HEK293 (cell line): Measurements from ENCODE around the gene ZNF629.

Experiments
- HOXA7 ChIP-seq: sonication (generic); formaldehyde crosslinking; IDR thresholded peaks from 2 replicates; pipeline ENCODE4 v1.8.1; 2022; ENCODE audit warnings: missing genetic modification reagents, borderline replicate concordance
- HOXD13 ChIP-seq: sonication (generic); formaldehyde crosslinking; IDR thresholded peaks from 2 replicates; pipeline ENCODE4 v1.8.0; 2022; ENCODE audit warnings: missing genetic modification reagents, borderline replicate concordance
- KLF1 ChIP-seq: fragments of 450-650 bp; formaldehyde crosslinking; IDR thresholded peaks from 2 replicates; pipeline ENCODE4 v1.5.1; 2016; ENCODE audit warnings: missing biosample characterization, missing genetic modification characterization
- OVOL3 ChIP-seq: fragments of 450-650 bp; formaldehyde crosslinking; IDR thresholded peaks from 2 replicates; pipeline ENCODE4 v1.5.1; 2016; ENCODE audit warnings: missing biosample characterization, missing genetic modification characterization
- SCRT1 ChIP-seq: fragments of 450-650 bp; formaldehyde crosslinking; IDR thresholded peaks from 2 replicates; pipeline ENCODE4 v1.5.1; 2016; ENCODE audit warnings: missing biosample characterization, missing genetic modification characterization, borderline replicate concordance
- SETDB1 ChIP-seq: IDR thresholded peaks from one replicate; pipeline ENCODE4 v1.6.1; 2017; ENCODE audit warnings: mild to moderate bottlenecking, low read length, moderate library complexity, mixed read lengths; ENCODE audit not compliant: insufficient read length
- SP2 ChIP-seq: fragments of 450-650 bp; formaldehyde crosslinking; IDR thresholded peaks from 2 replicates; pipeline ENCODE4 v1.5.1; 2016; ENCODE audit warnings: missing biosample characterization, missing genetic modification characterization
- SP7 ChIP-seq: fragments of 450-650 bp; formaldehyde crosslinking; IDR thresholded peaks from 2 replicates; pipeline ENCODE4 v1.5.1; 2016; ENCODE audit warnings: missing biosample characterization, missing genetic modification characterization
- ZBTB17 ChIP-seq: fragments of 450-650 bp; formaldehyde crosslinking; IDR thresholded peaks from 2 replicates; pipeline ENCODE4 v1.5.1; 2016; ENCODE audit warnings: missing biosample characterization, missing genetic modification characterization
- ZFP37 ChIP-seq: fragments of 450-650 bp; formaldehyde crosslinking; IDR thresholded peaks from 2 replicates; pipeline ENCODE4 v1.5.1; 2016; ENCODE audit warnings: missing biosample characterization, missing genetic modification characterization
- ZNF221 ChIP-seq: fragments of 450-650 bp; formaldehyde crosslinking; IDR thresholded peaks from 2 replicates; pipeline ENCODE4 v1.5.1; 2017; ENCODE audit warnings: missing biosample characterization, missing genetic modification characterization, borderline replicate concordance
- ZNF24 ChIP-seq: fragments of 450-650 bp; formaldehyde crosslinking; IDR thresholded peaks from 2 replicates; pipeline ENCODE4 v1.5.1; 2016; ENCODE audit warnings: missing biosample characterization, missing genetic modification characterization
- ZNF292 ChIP-seq: fragments of 450-650 bp; formaldehyde crosslinking; IDR thresholded peaks from 2 replicates; pipeline ENCODE4 v1.5.1; 2016; ENCODE audit warnings: low read depth, missing biosample characterization, missing genetic modification characterization, borderline replicate concordance
- ZNF302 ChIP-seq: fragments of 450-650 bp; formaldehyde crosslinking; IDR thresholded peaks from 2 replicates; pipeline ENCODE4 v1.5.1; 2016; ENCODE audit warnings: missing biosample characterization, missing genetic modification characterization, low read depth
- ZNF391 ChIP-seq: fragments of 450-650 bp; formaldehyde crosslinking; IDR thresholded peaks from 2 replicates; pipeline ENCODE4 v1.5.1; 2016; ENCODE audit warnings: low read depth, missing biosample characterization, missing genetic modification characterization, borderline replicate concordance
- ZNF529 ChIP-seq: fragments of 450-650 bp; formaldehyde crosslinking; IDR thresholded peaks from 2 replicates; pipeline ENCODE4 v1.5.1; 2017; ENCODE audit warnings: missing genetic modification characterization, missing biosample characterization; ENCODE audit not compliant: insufficient replicate concordance
- ZNF548 ChIP-seq: fragments of 450-650 bp; formaldehyde crosslinking; IDR thresholded peaks from 2 replicates; pipeline ENCODE4 v1.5.1; 2016; ENCODE audit warnings: missing biosample characterization, missing genetic modification characterization
- ZNF549 ChIP-seq: fragments of 450-650 bp; IDR thresholded peaks from 2 replicates; pipeline ENCODE4 v1.5.1; 2018; ENCODE audit warnings: missing biosample characterization, missing genetic modification characterization, mild to moderate bottlenecking, inconsistent platforms, moderate library complexity
- ZNF596 ChIP-seq: fragments of 450-650 bp; IDR thresholded peaks from 2 replicates; pipeline ENCODE4 v1.5.0; 2018; ENCODE audit warnings: missing biosample characterization, mild to moderate bottlenecking, missing genetic modification characterization, moderate library complexity
- ZNF600 ChIP-seq: fragments of 450-650 bp; formaldehyde crosslinking; IDR thresholded peaks from 2 replicates; pipeline ENCODE4 v1.5.1; 2016; ENCODE audit warnings: missing biosample characterization, missing genetic modification characterization
- ZNF610 ChIP-seq: fragments of 450-650 bp; formaldehyde crosslinking; IDR thresholded peaks from 2 replicates; pipeline ENCODE4 v1.5.1; 2016; ENCODE audit warnings: missing biosample characterization, missing genetic modification characterization, borderline replicate concordance
- ZNF624 ChIP-seq: fragments of 450-650 bp; formaldehyde crosslinking; IDR thresholded peaks from 2 replicates; pipeline ENCODE4 v1.5.1; 2017; ENCODE audit warnings: missing biosample characterization, missing genetic modification characterization
- TF ChIP-seq, protein P1 (sequence below): fragments of 450-650 bp; formaldehyde crosslinking; IDR thresholded peaks from 2 replicates; pipeline ENCODE4 v1.5.1; 2016; ENCODE audit warnings: missing biosample characterization, missing genetic modification characterization, borderline replicate concordance
- TF ChIP-seq, protein P2 (sequence below): fragments of 450-650 bp; formaldehyde crosslinking; IDR thresholded peaks from 2 replicates; pipeline ENCODE4 v1.5.1; 2016; ENCODE audit warnings: missing biosample characterization, missing genetic modification characterization
- TF ChIP-seq, protein P3 (sequence below): fragments of 450-650 bp; formaldehyde crosslinking; IDR thresholded peaks from 2 replicates; pipeline ENCODE4 v1.5.1; 2016; ENCODE audit warnings: missing biosample characterization, missing genetic modification characterization
- TF ChIP-seq, protein P4 (sequence below): fragments of 450-650 bp; formaldehyde crosslinking; IDR thresholded peaks from 2 replicates; pipeline ENCODE4 v1.5.1; 2016; ENCODE audit warnings: missing biosample characterization, missing genetic modification characterization
- TF ChIP-seq, protein P5 (sequence below): sonication (generic); formaldehyde crosslinking; IDR thresholded peaks from 2 replicates; pipeline ENCODE4 v1.8.1; 2022; ENCODE audit warnings: mild to moderate bottlenecking, moderate library complexity, missing genetic modification reagents
- TF ChIP-seq, protein P6 (sequence below): fragments of 450-650 bp; formaldehyde crosslinking; IDR thresholded peaks from 2 replicates; pipeline ENCODE4 v1.5.1; 2016; ENCODE audit warnings: missing biosample characterization, missing genetic modification characterization

The ZNF629 gene

DNA sequence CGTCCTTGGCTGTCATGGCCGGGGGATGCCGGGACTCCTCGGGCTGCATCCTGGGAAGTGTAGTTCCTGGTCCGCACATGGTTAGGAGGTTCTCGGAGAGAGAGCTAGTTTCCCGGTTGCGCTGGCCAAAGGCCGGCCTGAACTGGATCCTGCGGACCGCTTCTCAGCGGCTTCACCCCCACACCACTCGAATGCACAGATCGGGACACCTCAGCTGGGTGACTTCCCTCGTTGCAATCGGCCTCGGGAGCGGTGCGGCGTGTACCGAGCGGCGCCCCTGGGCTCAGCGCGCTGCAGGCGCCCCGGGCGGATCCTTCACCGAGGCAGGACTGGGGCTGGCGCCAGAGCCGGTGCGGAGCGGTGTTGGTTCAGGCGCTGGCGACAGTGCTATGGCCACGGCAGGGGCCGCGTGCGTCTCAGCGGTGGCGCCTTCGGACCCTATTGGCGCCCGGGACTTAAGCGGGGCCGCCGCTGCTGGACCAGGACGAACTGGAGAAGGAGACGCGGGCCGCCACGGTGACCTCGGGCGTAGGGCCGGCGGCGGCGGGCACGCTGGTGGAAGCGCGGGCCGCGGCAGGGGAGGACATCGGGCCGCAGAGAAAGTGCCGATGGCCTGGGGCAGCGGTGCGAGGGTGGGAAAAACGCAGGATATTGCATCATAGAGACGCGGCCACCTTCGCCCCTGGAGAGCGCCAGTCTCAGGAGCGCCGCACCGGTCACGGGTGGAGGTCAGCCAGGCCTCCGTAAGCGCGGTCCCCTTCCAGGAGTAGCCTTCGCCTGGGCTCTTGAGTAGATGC is 11.4 kb downstream of the ZNF629 start (continued):
- peak; percentile 8 for TF ChIP-seq KLF1 (tag by site-specific recombination)
- TF ChIP-seq ZNF292 (tag by site-specific recombination), result no peak
- no peak for TF ChIP-seq ZNF549 (tag by site-specific recombination)
- TF ChIP-seq ZNF600 (tag by site-specific recombination), result peak; percentile 100
- peak; percentile 58; the same call in 1 of the 2 replicates for TF ChIP-seq HOXD13
- TF ChIP-seq ZNF24, result no peak
- TF ChIP-seq ZNF529 (tag by site-specific recombination), result no peak
- TF ChIP-seq ZFP37, result peak; percentile 91
- TF ChIP-seq, protein P1, sequence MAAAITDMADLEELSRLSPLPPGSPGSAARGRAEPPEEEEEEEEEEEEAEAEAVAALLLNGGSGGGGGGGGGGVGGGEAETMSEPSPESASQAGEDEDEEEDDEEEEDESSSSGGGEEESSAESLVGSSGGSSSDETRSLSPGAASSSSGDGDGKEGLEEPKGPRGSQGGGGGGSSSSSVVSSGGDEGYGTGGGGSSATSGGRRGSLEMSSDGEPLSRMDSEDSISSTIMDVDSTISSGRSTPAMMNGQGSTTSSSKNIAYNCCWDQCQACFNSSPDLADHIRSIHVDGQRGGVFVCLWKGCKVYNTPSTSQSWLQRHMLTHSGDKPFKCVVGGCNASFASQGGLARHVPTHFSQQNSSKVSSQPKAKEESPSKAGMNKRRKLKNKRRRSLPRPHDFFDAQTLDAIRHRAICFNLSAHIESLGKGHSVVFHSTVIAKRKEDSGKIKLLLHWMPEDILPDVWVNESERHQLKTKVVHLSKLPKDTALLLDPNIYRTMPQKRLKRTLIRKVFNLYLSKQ, result no peak
- TF ChIP-seq ZNF624 (tag by site-specific recombination), result no peak
- TF ChIP-seq ZNF221, result no peak
- peak; percentile 56; the same call in 1 of the 2 replicates for TF ChIP-seq SP7 (tag by site-specific recombination)
- TF ChIP-seq, protein P2, sequence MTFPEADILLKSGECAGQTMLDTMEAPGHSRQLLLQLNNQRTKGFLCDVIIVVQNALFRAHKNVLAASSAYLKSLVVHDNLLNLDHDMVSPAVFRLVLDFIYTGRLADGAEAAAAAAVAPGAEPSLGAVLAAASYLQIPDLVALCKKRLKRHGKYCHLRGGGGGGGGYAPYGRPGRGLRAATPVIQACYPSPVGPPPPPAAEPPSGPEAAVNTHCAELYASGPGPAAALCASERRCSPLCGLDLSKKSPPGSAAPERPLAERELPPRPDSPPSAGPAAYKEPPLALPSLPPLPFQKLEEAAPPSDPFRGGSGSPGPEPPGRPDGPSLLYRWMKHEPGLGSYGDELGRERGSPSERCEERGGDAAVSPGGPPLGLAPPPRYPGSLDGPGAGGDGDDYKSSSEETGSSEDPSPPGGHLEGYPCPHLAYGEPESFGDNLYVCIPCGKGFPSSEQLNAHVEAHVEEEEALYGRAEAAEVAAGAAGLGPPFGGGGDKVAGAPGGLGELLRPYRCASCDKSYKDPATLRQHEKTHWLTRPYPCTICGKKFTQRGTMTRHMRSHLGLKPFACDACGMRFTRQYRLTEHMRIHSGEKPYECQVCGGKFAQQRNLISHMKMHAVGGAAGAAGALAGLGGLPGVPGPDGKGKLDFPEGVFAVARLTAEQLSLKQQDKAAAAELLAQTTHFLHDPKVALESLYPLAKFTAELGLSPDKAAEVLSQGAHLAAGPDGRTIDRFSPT, result peak; percentile 80; the same call in 1 of the 2 replicates
- TF ChIP-seq ZNF302, result no peak
- TF ChIP-seq ZNF548, result no peak
- TF ChIP-seq, protein P3, sequence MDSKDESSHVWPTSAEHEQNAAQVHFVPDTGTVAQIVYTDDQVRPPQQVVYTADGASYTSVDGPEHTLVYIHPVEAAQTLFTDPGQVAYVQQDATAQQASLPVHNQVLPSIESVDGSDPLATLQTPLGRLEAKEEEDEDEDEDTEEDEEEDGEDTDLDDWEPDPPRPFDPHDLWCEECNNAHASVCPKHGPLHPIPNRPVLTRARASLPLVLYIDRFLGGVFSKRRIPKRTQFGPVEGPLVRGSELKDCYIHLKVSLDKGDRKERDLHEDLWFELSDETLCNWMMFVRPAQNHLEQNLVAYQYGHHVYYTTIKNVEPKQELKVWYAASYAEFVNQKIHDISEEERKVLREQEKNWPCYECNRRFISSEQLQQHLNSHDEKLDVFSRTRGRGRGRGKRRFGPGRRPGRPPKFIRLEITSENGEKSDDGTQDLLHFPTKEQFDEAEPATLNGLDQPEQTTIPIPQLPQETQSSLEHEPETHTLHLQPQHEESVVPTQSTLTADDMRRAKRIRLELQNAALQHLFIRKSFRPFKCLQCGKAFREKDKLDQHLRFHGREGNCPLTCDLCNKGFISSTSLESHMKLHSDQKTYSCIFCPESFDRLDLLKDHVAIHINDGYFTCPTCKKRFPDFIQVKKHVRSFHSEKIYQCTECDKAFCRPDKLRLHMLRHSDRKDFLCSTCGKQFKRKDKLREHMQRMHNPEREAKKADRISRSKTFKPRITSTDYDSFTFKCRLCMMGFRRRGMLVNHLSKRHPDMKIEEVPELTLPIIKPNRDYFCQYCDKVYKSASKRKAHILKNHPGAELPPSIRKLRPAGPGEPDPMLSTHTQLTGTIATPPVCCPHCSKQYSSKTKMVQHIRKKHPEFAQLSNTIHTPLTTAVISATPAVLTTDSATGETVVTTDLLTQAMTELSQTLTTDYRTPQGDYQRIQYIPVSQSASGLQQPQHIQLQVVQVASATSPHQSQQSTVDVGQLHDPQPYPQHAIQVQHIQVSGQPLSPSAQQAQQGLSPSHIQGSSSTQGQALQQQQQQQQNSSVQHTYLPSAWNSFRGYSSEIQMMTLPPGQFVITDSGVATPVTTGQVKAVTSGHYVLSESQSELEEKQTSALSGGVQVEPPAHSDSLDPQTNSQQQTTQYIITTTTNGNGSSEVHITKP (tag by site-specific recombination), result no peak
- peak; percentile 32; the same call in 1 of the 2 replicates for TF ChIP-seq SP2 (tag by site-specific recombination)
- peak; percentile 28; the same call in 1 of the 2 replicates for TF ChIP-seq OVOL3 (tag by site-specific recombination)
- TF ChIP-seq SETDB1, result no peak
- TF ChIP-seq, protein P4, sequence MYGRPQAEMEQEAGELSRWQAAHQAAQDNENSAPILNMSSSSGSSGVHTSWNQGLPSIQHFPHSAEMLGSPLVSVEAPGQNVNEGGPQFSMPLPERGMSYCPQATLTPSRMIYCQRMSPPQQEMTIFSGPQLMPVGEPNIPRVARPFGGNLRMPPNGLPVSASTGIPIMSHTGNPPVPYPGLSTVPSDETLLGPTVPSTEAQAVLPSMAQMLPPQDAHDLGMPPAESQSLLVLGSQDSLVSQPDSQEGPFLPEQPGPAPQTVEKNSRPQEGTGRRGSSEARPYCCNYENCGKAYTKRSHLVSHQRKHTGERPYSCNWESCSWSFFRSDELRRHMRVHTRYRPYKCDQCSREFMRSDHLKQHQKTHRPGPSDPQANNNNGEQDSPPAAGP (tag by site-specific recombination), result peak; percentile 60
- TF ChIP-seq, protein P5, sequence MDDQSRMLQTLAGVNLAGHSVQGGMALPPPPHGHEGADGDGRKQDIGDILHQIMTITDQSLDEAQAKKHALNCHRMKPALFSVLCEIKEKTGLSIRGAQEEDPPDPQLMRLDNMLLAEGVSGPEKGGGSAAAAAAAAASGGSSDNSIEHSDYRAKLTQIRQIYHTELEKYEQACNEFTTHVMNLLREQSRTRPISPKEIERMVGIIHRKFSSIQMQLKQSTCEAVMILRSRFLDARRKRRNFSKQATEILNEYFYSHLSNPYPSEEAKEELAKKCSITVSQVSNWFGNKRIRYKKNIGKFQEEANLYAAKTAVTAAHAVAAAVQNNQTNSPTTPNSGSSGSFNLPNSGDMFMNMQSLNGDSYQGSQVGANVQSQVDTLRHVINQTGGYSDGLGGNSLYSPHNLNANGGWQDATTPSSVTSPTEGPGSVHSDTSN, result peak; percentile 95
- no peak for TF ChIP-seq SCRT1 (tag by site-specific recombination)
- TF ChIP-seq ZNF610 (tag by site-specific recombination), result peak; percentile 33; the same call in 1 of the 2 replicates
- 0 out of 2 replicates have a peak, but pooled peaks have one; percentile 13 for TF ChIP-seq ZNF596 (tag by site-specific recombination)
- TF ChIP-seq HOXA7 (CRISPR knock-in tag), result no peak
- TF ChIP-seq ZNF391 (tag by site-specific recombination), result no peak; the same call in 1 of the 2 replicates
- TF ChIP-seq ZBTB17, result peak; percentile 95
- TF ChIP-seq, protein P6, sequence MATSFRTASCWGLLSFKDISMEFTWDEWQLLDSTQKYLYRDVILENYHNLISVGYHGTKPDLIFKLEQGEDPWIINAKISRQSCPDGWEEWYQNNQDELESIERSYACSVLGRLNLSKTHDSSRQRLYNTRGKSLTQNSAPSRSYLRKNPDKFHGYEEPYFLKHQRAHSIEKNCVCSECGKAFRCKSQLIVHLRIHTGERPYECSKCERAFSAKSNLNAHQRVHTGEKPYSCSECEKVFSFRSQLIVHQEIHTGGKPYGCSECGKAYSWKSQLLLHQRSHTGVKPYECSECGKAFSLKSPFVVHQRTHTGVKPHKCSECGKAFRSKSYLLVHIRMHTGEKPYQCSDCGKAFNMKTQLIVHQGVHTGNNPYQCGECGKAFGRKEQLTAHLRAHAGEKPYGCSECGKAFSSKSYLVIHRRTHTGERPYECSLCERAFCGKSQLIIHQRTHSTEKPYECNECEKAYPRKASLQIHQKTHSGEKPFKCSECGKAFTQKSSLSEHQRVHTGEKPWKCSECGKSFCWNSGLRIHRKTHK, result no peak
